HG03558 (cell line): ENCODE data around the gene LPP.
"Not testable (repeated sequence)": the region's sequence is repeated elsewhere in the genome, so short reads cannot be mapped to it uniquely, and the experiment has no call there.

ENCODE experiments used
- ATAC-seq: cut with Tn5 transposase; IDR thresholded peaks from one replicate; pipeline ENCODE4 v1.9.1; 2021; ENCODE audit warnings: moderate number of reproducible peaks; ENCODE audit not compliant: unreplicated experiment; ENCODE audit errors: extremely low read depth

Gene LPP

GRCh38 chr3:188583341-188584161 lies 429.6 kb downstream of the LPP start:
- no peak for ATAC-seq

- ATAC-seq = no peak
These were observed 430.2 kb downstream of the LPP start for GRCh38 chr3:188584162-188584529.

GRCh38 chr3:188584958-188585689 lies 431.2 kb downstream of the LPP start:
- ATAC-seq = no peak

- no peak for ATAC-seq
These were observed 435.1 kb downstream of the LPP start for GRCh38 chr3:188589071-188589470.

- ATAC-seq = no peak
These were observed 435.8 kb downstream of the LPP start for GRCh38 chr3:188589771-188590170.

- ATAC-seq = no peak
These were observed 436.6 kb downstream of the LPP start for GRCh38 chr3:188590557-188590956.

GRCh38 chr3:188594139-188594538 lies 440.2 kb downstream of the LPP start:
- no peak for ATAC-seq

- no peak for ATAC-seq
These were observed 442.0 kb downstream of the LPP start for GRCh38 chr3:188595890-188596376.

- ATAC-seq = no peak
These were observed 444.9 kb downstream of the LPP start for GRCh38 chr3:188598894-188599293.

- ATAC-seq = no peak
These were observed 448.2 kb downstream of the LPP start for GRCh38 chr3:188602111-188602510.

GRCh38 chr3:188602620-188603019 lies 448.7 kb downstream of the LPP start:
- no peak for ATAC-seq

GRCh38 chr3:188604651-188605050 lies 450.7 kb downstream of the LPP start:
- no peak for ATAC-seq

GRCh38 chr3:188605231-188605630 lies 451.3 kb downstream of the LPP start:
- no peak for ATAC-seq

- no peak for ATAC-seq
These were observed 451.9 kb downstream of the LPP start for GRCh38 chr3:188605905-188606304.

- ATAC-seq = no peak
These were observed 453.9 kb downstream of the LPP start for GRCh38 chr3:188607805-188608315.

- ATAC-seq = no peak
These were observed 454.4 kb downstream of the LPP start for GRCh38 chr3:188608401-188608800.

GRCh38 chr3:188613721-188614120 lies 459.8 kb downstream of the LPP start:
- ATAC-seq = not testable (repeated sequence)

- ATAC-seq = no peak
These were observed 463.3 kb downstream of the LPP start for GRCh38 chr3:188617270-188617669.

- no peak for ATAC-seq
These were observed 464.2 kb downstream of the LPP start for GRCh38 chr3:188617988-188618701.

GRCh38 chr3:188620752-188621151 lies 466.8 kb downstream of the LPP start:
- ATAC-seq = no peak

GRCh38 chr3:188624384-188624783 lies 470.4 kb downstream of the LPP start:
- ATAC-seq = no peak
